Measurements from ENCODE around the gene GBX1.
A peak's percentile ranks its signal among the peaks of the same experiment; 100 is the strongest.

GBX1 gene

DNA sequence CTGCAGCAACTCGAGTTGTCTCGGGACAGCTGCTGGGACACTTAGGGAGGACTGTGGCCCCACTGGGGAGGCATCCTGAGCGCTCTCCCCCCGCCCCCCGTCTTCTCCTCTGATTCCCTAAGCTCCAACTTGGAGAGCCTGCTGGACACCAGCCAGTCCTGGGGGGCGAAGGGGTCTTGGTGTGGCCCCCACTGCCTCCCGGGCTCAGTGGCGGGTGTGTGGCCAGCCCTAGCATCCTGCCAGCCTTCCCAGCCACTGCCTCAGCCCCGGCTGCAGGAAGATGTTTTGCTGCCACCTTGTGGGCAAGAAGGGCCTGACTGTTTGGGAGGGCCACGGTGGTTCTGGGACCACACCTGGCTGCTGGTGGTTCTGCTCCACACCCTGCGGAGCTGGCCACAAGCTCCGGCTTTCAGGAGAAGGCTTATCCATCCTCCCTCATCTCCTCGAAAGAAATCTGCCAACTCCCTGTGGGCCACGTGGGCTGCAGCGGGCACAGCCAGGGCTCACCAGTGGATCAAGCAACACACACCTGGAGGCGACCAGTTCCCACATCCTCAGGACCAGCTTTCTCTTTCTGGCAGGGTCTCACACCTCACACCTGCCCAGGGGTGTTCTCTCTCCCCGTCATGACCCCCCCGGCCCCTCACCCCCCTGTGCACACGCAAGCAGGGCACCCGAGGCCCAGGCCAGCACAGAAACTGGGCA, 56.4 kb downstream of the GBX1 start:
- no peak overlapping the region for H3K4me3 ChIP-seq (replicated peaks; ENCODE audit: low read depth, low read length)
- TF ChIP-seq, protein P1, sequence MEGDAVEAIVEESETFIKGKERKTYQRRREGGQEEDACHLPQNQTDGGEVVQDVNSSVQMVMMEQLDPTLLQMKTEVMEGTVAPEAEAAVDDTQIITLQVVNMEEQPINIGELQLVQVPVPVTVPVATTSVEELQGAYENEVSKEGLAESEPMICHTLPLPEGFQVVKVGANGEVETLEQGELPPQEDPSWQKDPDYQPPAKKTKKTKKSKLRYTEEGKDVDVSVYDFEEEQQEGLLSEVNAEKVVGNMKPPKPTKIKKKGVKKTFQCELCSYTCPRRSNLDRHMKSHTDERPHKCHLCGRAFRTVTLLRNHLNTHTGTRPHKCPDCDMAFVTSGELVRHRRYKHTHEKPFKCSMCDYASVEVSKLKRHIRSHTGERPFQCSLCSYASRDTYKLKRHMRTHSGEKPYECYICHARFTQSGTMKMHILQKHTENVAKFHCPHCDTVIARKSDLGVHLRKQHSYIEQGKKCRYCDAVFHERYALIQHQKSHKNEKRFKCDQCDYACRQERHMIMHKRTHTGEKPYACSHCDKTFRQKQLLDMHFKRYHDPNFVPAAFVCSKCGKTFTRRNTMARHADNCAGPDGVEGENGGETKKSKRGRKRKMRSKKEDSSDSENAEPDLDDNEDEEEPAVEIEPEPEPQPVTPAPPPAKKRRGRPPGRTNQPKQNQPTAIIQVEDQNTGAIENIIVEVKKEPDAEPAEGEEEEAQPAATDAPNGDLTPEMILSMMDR (IDR thresholded peaks at IDR 0.05; ENCODE audit: low read depth, low read length, missing control alignments), result peak; percentile 73
- no peak for DNase-seq (ENCODE audit: extremely low read depth, low read depth)

DNA sequence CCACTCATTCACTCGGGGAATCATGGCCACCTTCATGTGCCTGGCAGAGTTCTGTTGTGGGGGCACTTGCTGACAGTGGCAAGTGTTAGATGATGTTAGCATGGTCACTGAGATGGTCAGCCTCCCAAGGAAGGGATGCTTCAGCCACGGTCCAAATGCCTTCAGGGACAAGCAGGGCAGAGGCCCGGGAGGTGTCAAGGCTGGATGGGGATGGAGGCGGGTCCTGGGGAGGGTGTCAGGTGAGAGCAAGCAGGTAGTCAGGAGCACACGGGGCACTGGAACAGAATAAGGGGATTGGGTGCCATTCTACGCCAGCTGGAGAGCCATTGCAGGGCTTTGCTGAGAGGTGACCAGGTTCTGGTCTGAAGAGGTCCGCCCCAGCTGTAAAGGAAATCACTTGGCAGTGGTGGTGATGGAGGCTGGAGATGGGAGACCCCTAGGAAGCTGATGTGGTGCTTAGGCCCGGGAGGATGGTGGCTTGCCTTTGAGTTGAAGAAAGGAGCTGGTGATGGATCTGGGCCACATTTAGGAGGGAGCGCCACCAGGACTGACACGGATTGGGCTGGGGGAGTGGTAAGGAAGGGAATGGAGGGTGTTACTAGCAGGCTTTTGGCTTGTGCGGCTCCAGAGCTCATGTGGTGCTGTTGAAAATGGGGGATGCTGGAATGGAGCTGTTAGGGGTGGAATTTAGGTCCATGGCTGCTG, 57.1 kb downstream of the GBX1 start:
- no peak overlapping the region for H3K4me3 ChIP-seq (replicated peaks; ENCODE audit: low read depth, low read length)
- TF ChIP-seq, protein P1 (IDR thresholded peaks at IDR 0.05; ENCODE audit: low read depth, low read length, missing control alignments), result no peak
- no peak for DNase-seq (ENCODE audit: extremely low read depth, low read depth)

DNA sequence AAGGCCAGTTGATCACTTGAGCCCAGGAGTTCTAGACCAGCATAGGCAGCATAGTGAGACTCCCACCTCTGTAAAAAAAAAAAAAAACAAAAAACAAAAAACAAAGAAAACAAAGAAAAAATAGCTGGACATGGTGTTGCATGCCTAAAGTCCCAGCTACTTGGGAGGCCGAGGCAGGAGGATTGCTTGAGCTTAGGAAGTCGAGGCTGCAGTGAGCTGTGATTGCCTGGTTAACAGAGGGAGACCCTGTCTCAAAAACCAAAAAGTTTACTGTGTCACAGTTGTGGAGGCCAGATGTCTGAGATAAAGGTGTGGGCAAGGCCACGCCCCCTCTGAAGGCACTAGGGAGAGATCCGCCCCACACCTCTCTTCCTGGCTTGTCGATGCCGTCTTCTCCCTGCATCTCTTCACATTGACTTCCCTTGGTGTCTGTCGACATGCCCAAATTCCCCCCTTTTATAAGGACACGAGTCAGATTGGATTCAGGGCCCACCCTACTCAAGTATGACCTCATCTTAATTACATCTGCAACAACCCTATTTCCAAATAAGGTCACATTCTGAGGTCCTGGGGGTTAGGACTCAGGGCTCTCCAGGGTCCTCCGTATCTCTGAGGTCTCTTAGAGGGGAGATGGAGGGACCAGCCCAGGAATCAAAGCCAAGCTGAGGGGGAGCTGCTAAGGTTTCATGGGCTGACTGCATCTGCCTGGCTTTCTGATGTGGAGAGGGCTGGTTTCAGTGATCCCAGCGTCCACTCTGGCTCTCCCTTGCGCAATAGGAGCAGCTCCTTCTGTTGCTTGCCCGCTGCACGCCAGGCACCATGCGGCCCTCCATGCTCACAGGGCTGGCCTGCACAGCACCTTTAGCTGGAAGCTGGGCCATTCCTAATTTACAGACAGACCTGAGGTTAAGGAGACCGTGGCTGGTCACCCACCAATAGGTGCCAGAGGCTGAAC, 58.1 kb downstream of the GBX1 start:
- DNase-seq (ENCODE audit: extremely low read depth, low read depth), result no peak
- H3K4me3 ChIP-seq (replicated peaks; ENCODE audit: low read depth, low read length), result no peak overlapping the region

DNA sequence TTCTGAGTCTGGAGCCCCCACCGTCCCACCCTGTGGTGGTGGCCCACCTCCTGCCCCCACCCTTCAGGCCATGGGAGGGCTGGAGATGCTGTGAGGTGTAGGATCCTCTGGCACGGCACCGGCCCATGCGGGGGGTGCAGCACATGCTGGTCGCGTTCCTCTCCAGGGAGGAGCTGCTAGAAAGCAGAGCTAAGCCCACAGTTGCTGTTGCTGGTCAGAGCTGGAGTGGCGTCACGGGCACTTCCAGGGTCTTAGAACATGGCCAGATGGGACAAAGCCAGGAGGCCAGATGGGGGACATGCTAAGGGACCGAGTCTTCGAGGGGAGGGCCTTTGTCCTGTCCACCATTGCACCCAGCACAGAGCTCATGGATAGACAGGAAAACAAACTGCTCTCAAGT, 59.6 kb downstream of the GBX1 start:
- no peak overlapping the region for H3K4me3 ChIP-seq (replicated peaks; ENCODE audit: low read depth, low read length)
- TF ChIP-seq, protein P1 (IDR thresholded peaks at IDR 0.05; ENCODE audit: low read depth, low read length, missing control alignments), result no peak
- DNase-seq (ENCODE audit: extremely low read depth, low read depth), result no peak

More for the DNA sequence above, 58.1 kb downstream of the GBX1 start:
- TF ChIP-seq, protein P1 (IDR thresholded peaks at IDR 0.05; ENCODE audit: low read depth, low read length, missing control alignments), result no peak

DNA sequence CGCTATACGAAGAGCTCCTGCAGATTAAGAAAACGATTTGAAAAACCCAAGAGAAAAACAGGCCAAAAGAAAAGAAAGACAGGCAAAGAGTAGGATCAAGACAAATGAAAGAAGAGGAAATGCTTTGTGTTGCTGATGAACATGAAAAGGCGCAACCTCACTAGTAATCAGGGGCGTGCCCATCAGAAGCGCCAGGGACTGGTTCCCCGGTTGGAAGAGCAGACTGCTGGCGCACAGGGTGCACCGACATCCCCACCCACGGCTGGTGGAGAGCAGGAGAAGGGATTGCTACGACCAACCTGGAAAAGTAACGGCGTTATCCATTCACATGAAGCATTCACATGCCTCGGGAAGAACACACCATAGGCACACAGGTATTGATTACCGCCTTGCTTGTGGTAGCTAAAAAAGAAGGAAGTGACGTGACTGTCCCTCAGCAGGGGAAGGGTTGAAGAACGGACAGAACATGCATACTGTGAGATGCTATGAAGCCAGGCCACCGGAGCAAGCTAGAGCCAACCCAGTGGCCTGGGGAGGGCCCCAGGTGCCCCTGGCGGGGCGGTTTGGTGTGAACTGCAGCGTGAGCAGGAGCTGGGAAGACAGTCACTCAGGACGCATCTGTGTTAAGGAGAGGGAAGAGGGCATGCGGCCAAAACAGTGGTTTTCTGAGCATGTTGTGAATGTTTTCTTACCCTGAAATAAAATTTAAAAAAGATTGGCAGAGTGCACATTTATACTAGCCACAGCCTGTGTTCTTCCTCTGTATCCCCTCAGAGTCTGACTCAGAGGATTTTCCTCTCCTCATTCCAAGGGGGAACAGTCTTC, 62.9 kb downstream of the GBX1 start:
- H3K4me3 ChIP-seq (replicated peaks; ENCODE audit: low read depth, low read length), result no peak overlapping the region
- DNase-seq (ENCODE audit: extremely low read depth, low read depth), result peak; percentile 77
- TF ChIP-seq, protein P1 (IDR thresholded peaks at IDR 0.05; ENCODE audit: low read depth, low read length, missing control alignments), result no peak

DNA sequence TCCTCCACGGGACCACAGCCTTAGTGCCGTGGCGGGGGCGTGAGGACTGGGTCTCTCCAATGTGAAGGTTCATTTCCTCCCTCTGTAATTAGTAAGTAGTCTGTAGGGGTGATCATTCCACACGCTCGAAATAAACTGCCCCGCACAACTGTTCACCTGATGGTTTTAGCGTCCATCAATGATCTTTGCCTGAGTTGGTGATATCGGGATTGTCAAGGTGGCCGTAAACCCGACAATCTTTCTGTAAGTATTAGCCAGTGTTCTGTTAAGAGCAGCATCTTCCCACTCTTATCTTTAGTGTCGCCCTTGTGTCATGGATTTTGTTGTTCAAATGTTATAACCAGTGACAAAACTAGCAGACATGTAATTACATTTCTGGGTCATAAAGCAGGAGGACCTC, 63.5 kb downstream of the GBX1 start:
- TF ChIP-seq, protein P1 (IDR thresholded peaks at IDR 0.05; ENCODE audit: low read depth, low read length, missing control alignments), result no peak
- no peak for DNase-seq (ENCODE audit: extremely low read depth, low read depth)
- H3K4me3 ChIP-seq (replicated peaks; ENCODE audit: low read depth, low read length), result no peak overlapping the region
